H1 (cell line): ENCODE data around the gene SARNP.

Experiments
- CTCF ChIP-seq, 3 experiments: IDR thresholded peaks; 1 replicate in 2 of 3; 2 replicates in 1 of 3; pipeline versions ENCODE4 v1.5.1 to v1.6.1; 2011; ENCODE audit warnings: low read length in 3 of 3, mild to moderate bottlenecking in 3 of 3, inconsistent platforms in 2 of 3, low read depth in 1 of 3, moderate library complexity in 1 of 3; ENCODE audit not compliant: insufficient read depth in 1 of 3; ENCODE audit errors: control extremely low read depth in 1 of 3
- MAFK ChIP-seq: IDR thresholded peaks from 2 replicates; pipeline ENCODE4 v1.6.1; 2012; ENCODE audit warnings: low read depth, mild to moderate bottlenecking, improper control_type of control experiment, low read length
- POU5F1 ChIP-seq: IDR thresholded peaks from 2 replicates; pipeline ENCODE4 v1.6.1; 2011; ENCODE audit warnings: low read depth, mild to moderate bottlenecking, low read length, moderate library complexity
- TCF12 ChIP-seq: IDR thresholded peaks from 2 replicates; pipeline ENCODE4 v1.6.1; 2011; ENCODE audit warnings: low read depth, mild to moderate bottlenecking, low read length

GRCh38 chr12:55712700-55713415 lies 104.7 kb downstream of the SARNP start:
- TF ChIP-seq MAFK = no peak
- no peak for TF ChIP-seq POU5F1
- no peak for TF ChIP-seq TCF12
- no peak for TF ChIP-seq CTCF (IDR thresholded peaks at IDR 0.05; ENCODE audit: control extremely low read depth in 1 of 3, insufficient read depth in 1 of 3, low read depth in 1 of 3, low read length in 3 of 3)
